ENCODE measurements around the gene ZC3H18.

ZC3H18 gene

DNA sequence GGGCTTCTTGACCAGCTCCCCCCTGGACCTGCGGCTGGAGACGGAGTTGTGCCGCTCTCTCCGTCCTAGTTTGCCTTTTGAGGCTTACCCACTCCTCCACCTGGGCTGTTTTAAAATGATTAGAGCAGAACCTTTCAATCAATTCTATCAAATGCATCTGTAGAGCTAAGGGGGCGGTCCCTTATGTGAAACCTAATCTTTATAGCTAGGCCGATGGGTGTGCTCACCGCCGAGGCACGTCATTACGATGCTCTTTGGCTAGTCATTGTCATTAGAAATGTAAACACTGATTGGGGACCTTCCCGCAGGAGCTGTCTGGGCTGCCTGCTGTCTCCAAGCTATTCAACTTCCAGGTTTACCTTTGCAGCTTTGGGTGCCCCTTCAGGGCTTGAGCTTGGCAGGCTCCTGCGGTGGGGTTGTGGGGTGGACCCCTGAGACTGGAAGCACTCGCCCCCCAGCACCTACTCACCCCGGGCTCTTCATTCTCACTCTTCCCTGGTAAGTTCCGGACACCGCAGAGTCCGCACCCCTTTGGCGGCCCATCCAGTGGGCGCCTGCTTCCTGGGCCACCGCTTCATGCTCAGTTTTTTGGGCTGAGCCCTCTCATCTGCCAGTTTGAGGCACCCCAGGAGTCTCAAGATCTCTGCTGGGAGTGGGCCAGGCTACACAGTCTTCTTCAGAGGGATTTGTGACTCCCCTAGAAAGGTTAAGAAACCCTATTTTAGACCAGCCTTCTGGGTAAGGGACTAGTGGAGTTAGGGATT, 47.2 kb downstream of the ZC3H18 start:
- no peak for DNase-seq (ENCODE audit: low read depth)
- TF ChIP-seq, protein P1, sequence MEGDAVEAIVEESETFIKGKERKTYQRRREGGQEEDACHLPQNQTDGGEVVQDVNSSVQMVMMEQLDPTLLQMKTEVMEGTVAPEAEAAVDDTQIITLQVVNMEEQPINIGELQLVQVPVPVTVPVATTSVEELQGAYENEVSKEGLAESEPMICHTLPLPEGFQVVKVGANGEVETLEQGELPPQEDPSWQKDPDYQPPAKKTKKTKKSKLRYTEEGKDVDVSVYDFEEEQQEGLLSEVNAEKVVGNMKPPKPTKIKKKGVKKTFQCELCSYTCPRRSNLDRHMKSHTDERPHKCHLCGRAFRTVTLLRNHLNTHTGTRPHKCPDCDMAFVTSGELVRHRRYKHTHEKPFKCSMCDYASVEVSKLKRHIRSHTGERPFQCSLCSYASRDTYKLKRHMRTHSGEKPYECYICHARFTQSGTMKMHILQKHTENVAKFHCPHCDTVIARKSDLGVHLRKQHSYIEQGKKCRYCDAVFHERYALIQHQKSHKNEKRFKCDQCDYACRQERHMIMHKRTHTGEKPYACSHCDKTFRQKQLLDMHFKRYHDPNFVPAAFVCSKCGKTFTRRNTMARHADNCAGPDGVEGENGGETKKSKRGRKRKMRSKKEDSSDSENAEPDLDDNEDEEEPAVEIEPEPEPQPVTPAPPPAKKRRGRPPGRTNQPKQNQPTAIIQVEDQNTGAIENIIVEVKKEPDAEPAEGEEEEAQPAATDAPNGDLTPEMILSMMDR (IDR thresholded peaks at IDR 0.05; ENCODE audit: insufficient read depth, low read depth, low read length, missing control alignments) = no peak
- H3K4me3 ChIP-seq (ENCODE audit: low read length) = no peak overlapping the region

- no peak for DNase-seq (ENCODE audit: low read depth)
- no peak overlapping the region for H3K4me3 ChIP-seq (ENCODE audit: low read length)
- TF ChIP-seq, protein P1 (IDR thresholded peaks at IDR 0.05; ENCODE audit: insufficient read depth, low read depth, low read length, missing control alignments) = no peak
These were observed 48.2 kb downstream of the ZC3H18 start for GRCh38 chr16:88618182-88618955.

- TF ChIP-seq, protein P1 (IDR thresholded peaks at IDR 0.05; ENCODE audit: insufficient read depth, low read depth, low read length, missing control alignments) = no peak
- H3K4me3 ChIP-seq (ENCODE audit: low read length) = no peak overlapping the region
- DNase-seq (ENCODE audit: low read depth) = no peak
These were observed 48.9 kb downstream of the ZC3H18 start for GRCh38 chr16:88618956-88619667.

GRCh38 chr16:88619859-88620815, 49.9 kb downstream of the ZC3H18 start:
- TF ChIP-seq, protein P1 (IDR thresholded peaks at IDR 0.05; ENCODE audit: insufficient read depth, low read depth, low read length, missing control alignments) = no peak
- DNase-seq (ENCODE audit: low read depth) = no peak
- no peak overlapping the region for H3K4me3 ChIP-seq (ENCODE audit: low read length)

- H3K4me3 ChIP-seq (ENCODE audit: low read length) = no peak overlapping the region
- TF ChIP-seq, protein P1 (IDR thresholded peaks at IDR 0.05; ENCODE audit: insufficient read depth, low read depth, low read length, missing control alignments) = no peak
- no peak for DNase-seq (ENCODE audit: low read depth)
These were observed 51.9 kb downstream of the ZC3H18 start for GRCh38 chr16:88622125-88622524.

- no peak for DNase-seq (ENCODE audit: low read depth)
- H3K4me3 ChIP-seq (ENCODE audit: low read length) = no peak overlapping the region
- TF ChIP-seq, protein P1 (IDR thresholded peaks at IDR 0.05; ENCODE audit: insufficient read depth, low read depth, low read length, missing control alignments) = no peak
These were observed 52.7 kb downstream of the ZC3H18 start for GRCh38 chr16:88622866-88623265.
